Superior temporal gyrus (tissue), 1 donor: ENCODE results near the gene MYH15.
A peak's percentile ranks its signal among the peaks of the same experiment; 100 is the strongest.

ENCODE experiments used
- DNase-seq: peaks from one replicate; pipeline ENCODE4 v3.0.0-alpha.2; 2016; ENCODE audit errors: extremely low spot score

MYH15 gene

DNA sequence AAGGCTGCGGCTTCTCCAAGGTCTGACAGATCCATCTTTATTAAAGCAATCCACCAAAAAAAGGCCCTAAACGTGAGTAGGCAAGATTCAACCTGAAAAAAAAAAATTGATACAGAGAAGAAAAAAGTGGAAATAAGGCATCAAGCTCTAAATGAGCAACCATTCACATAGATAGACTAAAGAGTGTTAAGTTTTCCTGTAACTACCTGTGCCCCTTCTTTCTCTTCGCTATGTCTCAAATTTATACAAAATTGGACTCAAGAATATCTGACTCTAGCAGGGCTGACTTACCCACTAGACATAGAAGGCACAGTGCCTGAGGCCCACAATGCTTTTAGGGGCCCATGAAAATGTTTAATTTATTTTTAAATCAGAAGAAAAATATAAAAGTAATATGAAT, at the start of gene MYH15:
MYH15 (minus strand) TSS at position 101 of the 400 bp plus-strand sequence; CDS start at position 35, 66 bp downstream.
- DNase-seq, result no peak

DNA sequence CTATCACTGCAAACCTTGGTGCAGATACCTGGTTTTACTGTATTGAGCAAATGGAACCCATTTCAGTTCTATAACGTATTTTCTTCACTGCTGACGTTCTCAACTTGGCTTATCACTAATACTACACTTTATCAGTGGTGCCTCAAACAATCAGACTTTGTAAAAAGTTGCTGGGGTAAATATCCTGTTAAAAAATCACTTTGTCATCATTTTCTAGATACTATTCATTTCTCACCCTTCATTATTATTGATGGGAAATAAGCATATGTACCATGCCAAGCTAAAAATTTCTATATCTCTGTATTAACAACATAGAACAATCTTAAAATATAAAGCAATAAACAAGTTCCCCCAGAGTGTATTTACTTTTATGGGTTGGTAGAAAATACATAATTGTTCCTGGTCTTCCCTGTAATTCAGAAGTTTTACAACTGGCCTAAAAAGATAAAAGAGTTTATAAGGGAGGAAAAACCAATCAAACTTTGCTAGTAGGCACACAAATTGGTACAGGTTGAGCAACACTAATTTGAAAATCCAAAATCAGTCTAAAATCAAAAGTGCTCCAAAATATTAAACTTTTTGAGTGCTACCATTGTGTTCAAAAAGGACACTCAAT, 45.7 kb upstream of the MYH15 start:
- DNase-seq, result no peak

- DNase-seq, result no peak
Measured at GRCh38 chr3:108554913-108555571, 44.6 kb upstream of the MYH15 start.

- DNase-seq, result no peak
Measured at GRCh38 chr3:108554229-108554628, 43.8 kb upstream of the MYH15 start.

DNA sequence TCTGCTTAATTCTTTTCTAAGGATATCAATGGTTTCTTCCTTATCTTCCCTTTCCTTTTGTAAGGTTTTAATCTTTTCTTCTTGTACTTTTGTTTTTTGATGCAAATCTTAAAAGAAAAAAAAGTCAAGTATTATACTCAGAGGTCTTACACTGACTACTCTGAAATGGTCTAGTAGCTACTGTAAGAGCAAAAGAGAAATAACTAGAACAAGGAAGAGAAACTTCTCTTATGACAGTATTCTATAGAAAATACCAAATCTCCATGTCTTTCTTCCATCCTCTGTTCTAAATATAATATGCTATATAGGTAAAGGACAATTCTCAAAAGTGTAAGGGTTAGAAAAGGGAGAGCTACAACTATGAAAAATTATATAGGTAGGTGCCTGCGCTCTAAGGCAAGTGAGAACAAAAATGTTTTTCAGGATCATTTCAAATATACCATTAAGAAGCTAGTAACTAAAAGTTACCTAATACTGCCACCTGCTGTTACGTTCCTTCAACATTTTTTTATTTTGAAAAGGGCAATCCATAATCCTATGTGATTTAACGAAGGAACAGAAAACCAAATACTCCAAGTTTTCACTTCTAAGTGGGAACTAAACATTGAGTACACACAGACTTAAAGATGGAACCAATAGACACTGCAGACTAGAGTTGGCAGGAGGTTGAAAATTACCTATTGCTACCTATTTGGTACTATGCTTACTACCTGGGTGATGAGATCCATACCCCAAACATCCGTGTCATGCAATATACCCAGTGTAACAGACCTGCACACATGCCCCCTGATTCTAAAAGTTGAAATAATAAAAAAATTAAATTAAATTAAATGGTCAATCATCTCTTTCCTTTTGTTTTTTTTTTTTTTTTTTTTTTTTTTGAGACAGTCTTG, 42.1 kb upstream of the MYH15 start:
- DNase-seq, result peak; percentile 92

DNA sequence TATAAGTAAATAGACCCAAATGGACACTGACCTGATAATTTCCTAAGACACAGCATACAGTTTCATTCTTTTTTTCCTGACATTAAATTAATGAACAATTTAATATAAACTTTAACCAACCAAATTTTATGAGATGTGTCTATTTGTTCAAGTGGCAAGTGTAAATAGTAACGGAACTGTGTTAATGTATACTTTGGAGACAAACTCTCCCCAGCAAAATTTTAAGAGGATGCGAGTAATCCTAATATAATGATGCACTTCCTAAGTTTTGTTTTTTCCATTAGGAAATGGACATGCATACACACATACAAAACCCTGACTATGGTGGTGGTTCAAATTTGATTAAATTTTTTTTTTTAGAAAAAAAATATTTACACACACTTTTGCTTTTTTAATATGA, 38.5 kb upstream of the MYH15 start:
- DNase-seq, result no peak

DNA sequence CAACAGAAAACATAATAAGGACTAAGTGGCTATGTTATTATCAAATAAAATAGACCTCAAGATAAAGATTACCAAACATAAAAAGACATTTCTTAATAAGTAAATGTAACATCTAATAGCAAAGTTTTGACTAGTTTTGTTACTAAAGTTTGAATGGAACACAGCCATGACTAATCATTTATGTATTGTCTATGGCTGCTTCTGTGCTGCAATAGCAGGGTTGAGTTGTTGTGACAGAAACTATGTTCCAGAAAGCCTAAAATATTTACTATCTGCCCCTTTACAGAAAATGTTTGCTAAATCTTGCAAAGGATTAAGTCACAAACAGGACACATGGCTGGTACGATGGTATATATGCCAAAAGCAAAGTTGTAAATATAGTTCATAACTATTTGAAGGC, 37.9 kb upstream of the MYH15 start:
- no peak for DNase-seq

DNA sequence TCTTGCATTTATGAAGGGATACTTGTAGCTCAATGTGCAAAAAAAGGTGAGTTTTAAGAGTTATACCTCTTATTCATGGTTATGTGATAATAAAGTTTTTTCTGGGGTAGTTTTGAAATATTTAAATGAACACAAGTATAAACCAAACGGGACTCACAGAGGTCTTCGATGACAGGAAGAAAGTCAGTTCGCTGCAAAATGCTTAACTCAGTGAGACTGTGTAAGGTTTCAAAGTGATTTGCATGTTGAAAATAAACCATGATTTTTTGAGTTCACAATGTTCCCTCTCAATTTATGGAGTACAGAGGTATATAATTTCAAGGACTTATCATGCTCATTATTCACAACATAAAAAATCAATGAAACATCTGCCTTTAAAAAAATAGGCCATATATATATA, 36.3 kb upstream of the MYH15 start:
- DNase-seq, result no peak

GRCh38 chr3:108546247-108546646, 35.9 kb upstream of the MYH15 start:
- DNase-seq, result no peak

DNA sequence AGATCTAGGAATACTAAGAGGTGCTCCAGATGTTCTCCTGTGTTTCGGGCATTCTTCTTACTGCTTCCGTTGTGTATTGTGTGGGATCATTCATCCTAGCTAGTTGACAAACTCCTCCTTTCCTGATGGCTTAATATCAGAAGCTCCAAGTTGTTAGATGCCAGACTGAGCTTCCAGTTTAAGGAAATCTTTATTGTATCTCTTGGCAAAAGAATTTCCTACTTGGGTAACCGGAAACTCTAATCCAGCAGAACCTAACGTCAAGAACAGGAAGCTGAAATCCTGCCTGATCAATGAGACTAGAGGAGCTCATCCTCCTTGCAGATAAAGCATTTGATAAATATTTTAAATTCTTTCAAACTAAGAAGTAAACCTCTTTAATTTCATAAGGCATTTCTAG, 27.7 kb upstream of the MYH15 start:
- DNase-seq, result no peak

GRCh38 chr3:108528459-108529252, 18.3 kb upstream of the MYH15 start:
- no peak for DNase-seq

GRCh38 chr3:108527817-108528216, 17.4 kb upstream of the MYH15 start:
- DNase-seq, result no peak

DNA sequence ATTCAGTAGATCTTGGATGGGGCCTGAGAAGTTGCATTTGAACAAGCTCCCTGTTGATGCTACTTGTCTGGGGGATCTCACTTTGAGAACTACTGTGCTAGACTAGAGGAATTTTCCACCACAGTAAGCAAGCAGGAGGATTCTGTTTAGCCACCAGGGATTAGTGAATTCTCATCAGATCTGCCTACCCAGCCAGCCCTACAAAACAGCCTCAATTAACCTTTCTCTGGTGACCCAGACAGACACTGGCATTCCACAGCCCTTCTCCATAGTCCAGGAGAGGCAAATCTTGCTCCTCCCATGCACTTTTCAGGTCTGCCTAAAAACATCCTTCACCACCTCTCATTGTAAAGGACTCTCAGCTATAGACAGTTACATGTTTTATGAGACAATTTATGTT, 16.7 kb upstream of the MYH15 start:
- DNase-seq, result no peak

- DNase-seq, result no peak
Measured at GRCh38 chr3:108525971-108526370, 15.6 kb upstream of the MYH15 start.

DNA sequence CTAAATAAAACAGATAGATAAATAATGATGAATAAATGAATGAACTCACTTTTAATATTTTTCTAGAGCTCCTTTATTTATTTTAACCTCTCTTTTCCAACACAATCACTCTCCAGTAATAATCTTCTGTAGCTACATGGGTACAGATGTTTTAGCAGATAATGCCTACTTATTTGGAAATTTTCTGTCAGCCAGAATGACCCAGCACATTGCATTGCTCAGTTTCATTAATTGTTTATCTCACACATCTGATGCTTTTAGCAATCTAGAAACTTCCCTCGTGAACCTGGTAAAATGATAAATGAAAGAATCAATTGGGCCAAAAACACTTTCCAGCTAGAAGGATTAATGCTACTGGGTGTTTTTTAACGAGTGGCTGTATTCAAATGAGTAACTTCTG, 14.9 kb upstream of the MYH15 start:
- no peak for DNase-seq

DNA sequence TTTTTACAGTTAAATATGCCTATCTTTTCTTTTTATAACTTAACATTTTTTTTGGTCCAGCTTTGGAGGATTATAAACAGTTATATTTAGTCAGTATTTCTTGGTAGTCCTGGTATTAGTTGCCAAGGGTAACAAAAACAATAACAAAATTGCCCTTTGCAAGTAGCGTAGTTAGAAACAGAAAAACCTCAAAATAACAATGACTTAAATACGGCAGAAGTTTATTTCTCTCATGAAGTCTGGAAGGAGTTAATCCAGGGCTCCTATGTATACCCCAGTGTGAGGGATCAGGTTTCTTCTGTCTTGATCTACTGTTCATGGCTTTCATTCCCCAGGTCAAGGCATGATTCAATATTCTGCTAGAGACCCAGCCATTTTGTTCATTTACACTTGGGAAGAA, 14.1 kb upstream of the MYH15 start:
- no peak for DNase-seq

- DNase-seq, result no peak
Measured at GRCh38 chr3:108518895-108519294, 8.5 kb upstream of the MYH15 start.

- DNase-seq, result no peak
Measured at GRCh38 chr3:108516881-108517280, 6.5 kb upstream of the MYH15 start.

DNA sequence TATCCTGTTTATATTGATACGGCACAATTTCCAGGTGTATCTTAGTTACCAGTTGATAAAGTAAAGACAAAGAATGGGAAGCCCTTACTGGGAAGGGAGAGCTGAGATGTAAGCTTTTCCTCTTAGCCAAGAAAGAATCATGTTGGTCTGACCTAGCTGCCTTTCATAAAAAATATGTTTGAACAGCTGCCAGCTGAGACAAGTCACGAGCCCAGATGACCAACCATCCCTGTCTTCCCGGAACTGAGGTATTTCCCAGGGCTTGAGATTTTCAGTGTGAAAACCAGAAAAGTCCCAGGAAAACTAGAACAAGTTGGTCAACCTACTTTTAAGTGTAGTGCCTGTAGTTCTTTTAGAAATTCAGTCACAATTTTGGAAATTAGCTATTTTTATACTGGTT, 3.6 kb upstream of the MYH15 start:
- no peak for DNase-seq

- peak; percentile 52 for DNase-seq
Measured at GRCh38 chr3:108512671-108513070, 2.3 kb upstream of the MYH15 start.

DNA sequence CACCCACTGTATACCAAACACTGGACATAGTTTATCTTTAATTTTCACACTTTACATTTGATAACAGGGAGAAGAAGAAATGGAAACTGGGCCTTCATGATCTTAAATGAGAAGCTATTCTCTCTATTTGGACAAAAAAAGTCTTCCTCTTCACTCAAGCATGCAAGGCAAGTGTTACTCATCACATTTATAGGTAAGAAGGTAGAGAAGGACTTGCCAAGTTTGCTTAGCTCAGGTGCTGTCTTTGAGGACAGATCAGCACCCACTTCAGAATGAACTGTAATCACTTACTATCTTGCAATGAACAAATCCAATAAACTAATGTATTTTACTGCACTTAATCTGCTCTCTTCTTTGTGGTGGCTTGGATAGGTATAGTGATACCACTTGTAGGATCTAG, 1.1 kb upstream of the MYH15 start:
- no peak for DNase-seq

GRCh38 chr3:108511055-108511454, 659 bp upstream of the MYH15 start:
- no peak for DNase-seq
